Central memory CD4-positive, alpha-beta T cell (primary cell): ENCODE results near the gene GFOD2.

Experiments
- DNase-seq: peaks from one replicate; pipeline ENCODE4 v3.0.0; 2022

Gene GFOD2

DNA sequence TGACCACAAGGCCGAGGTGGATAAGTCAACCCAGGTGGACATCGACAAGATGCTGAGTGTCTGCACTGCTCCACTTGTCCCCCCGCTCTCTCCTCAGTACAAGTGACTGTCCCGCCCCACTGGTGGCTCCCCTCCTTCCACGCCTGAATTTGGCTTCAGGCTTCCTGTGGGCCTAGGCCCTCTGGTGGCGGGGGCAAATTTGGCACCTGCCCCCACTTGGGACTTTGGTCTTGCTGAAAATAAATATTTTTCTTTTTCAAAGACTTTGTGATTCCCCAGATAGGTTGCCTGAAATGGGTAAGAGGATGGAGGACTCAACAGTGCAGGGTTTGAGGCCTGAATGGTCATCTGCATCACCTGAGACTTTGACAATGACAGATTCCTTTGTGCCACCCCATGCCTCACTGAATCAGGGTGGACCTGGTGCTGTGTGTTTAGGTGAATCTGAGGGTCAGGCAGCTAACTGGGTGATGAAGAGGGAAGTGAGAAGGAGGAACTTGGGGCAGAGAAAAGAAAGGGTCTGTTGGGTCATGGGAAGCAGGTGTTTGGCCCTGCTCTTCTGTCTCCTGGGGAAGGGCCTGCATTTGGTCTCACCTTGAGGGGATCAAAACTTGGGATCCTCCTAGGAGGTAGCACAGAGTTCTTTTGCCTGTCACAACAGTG lies 50.5 kb downstream of the GFOD2 start:
- no peak for DNase-seq

- DNase-seq = peak; percentile 83
Measured at GRCh38 chr16:67667817-67668494, 51.2 kb downstream of the GFOD2 start.

DNA sequence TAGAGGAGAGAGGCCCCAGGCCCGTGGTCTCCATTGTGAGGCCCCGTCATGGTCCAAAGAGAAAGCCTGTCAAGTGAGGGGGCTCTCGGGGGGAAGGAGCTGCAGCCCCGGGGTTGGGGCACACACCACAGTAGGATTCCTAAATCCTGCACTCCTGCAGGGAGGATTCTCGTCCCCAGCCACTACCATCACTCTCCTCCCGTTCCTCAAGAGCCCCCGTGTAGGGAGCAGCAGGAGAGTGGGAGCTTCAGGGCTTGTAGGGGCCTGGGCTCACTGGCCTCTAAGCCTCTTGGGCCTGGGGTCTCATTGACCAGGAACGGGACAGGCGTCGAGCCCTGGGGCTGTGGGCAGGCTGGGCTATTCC lies 51.7 kb downstream of the GFOD2 start:
- no peak for DNase-seq

DNA sequence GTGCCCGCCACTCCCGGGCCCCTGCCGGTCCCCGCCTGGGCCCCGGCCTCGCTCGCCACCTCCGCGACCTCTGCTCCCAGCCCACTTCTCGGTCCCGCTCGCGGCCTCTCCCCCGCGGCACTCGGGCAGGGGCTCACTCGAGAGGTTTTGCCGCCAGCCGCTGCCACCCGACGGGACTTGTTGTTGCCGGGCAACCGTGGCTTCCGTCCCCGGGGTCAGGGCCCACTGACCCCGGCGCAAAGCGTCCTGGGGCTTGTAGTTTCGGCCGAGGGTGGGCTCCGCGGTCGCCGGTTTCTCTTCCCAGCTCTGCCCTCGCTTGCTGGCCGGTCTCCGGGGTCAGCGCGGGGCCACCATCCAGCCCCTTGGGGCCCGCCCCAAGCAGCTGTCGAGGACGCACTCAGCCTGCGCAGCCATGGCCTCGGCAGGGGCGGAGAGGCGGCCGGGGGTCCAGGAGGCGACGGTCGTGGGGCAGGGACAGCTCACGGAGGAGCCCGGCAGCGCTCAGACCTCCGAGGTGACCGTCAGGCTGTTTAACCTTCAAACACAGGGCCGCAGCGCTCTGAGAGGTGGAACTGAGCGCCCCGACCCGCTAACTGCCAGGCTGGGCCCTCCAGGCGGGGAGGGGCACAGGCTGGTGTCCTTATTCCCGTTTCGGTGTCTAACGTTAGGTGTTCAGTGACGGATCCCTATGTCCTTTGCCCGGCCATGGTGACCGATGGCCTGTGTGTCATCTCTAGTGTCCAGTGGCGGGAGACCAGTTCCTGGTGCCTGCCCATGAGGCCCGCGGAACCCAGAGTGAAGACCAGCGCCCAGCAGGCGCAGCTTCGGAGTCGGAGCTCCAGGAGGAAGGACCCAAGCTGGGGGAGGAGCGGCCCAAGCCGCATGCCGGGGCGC lies 52.3 kb downstream of the GFOD2 start, which contains the start of the genes C16orf86 and ENKD1:
C16orf86 (plus strand) TSS at position 256 of the 894 bp plus-strand sequence; CDS start at position 413, 157 bp downstream.
ENKD1 (minus strand) TSS at position 192 of the 894 bp plus-strand sequence. CDS start 308 bp downstream, outside the sequence.
- peak; percentile 78 for DNase-seq

- DNase-seq = no peak
Measured at GRCh38 chr16:67666032-67666551, 53.0 kb downstream of the GFOD2 start.

DNA sequence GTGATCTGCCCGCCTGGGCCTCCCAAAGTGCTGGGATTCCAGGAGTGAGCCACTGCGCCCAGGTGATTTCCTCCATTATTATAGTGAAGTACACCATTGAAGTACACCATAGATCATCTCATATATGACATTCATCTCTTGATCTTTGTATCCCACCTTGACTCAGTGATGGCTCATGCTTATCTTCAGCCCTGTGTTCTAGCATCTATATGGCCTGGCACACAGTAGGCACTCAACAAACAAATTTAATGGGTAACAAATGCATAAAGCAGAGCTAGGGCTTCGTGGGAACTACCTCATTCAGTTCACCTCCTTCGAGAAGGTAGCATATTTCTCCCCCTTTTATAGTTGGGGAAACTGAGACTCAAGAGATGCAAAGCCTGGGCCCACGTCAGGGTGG lies 53.5 kb downstream of the GFOD2 start:
- no peak for DNase-seq

- no peak for DNase-seq
Measured at GRCh38 chr16:67664871-67665270, 54.2 kb downstream of the GFOD2 start.

- DNase-seq = no peak
Measured at GRCh38 chr16:67664258-67664657, 54.9 kb downstream of the GFOD2 start.

DNA sequence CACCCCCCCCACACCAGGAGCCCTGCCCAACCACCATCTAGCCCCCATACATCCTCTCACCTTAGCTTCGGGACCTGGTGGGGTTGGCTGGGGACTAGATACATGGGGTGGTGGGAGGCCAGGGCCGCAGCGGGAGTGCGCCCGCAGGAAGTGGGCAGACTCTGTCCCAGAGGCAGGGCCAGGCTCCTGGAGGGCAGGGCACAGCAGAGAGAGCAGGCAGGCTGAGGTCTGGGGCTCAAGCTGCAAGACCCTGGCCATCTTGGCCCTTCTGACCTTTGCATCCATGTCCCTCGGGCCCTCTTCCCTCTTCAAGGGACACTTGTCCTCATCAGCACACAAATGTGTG lies 55.3 kb downstream of the GFOD2 start:
- no peak for DNase-seq

DNA sequence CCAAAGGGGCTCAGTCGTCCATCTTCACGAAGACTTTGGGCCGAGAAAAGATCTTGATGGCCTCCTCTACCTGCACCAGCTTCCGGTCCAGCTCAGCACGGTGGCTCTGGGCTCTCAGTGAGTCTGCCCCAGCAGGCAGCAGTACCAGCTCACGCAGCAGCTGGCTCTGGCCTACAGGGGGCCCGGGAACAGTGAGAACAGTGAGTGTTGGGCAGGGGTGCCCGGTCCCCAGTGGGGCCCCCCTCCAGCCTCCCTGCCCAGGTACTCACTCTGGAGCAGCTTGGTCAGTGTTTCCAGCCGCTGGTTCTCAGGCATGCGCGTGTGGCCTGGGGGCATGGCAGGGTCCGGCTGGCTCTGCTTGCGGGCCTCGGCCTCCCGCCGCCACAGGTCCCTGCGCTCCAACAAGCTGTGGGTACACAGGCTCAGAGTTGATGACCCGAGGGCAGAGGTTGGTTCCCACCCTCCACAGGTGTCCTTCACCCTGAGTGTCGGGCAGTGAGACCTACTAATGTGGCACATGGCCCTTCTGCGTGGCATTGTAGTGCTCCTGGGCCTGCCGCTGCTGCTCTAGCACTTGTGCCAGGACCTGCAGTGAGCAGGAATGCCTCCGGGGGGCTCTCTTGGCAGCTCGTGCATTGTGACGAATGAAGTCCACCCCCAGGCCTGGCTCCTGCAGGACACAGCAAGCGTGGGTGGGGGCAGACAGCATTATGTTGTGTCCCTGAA lies 55.8 kb downstream of the GFOD2 start:
- DNase-seq = no peak

- DNase-seq = no peak
Measured at GRCh38 chr16:67662653-67663010, 56.5 kb downstream of the GFOD2 start.

DNA sequence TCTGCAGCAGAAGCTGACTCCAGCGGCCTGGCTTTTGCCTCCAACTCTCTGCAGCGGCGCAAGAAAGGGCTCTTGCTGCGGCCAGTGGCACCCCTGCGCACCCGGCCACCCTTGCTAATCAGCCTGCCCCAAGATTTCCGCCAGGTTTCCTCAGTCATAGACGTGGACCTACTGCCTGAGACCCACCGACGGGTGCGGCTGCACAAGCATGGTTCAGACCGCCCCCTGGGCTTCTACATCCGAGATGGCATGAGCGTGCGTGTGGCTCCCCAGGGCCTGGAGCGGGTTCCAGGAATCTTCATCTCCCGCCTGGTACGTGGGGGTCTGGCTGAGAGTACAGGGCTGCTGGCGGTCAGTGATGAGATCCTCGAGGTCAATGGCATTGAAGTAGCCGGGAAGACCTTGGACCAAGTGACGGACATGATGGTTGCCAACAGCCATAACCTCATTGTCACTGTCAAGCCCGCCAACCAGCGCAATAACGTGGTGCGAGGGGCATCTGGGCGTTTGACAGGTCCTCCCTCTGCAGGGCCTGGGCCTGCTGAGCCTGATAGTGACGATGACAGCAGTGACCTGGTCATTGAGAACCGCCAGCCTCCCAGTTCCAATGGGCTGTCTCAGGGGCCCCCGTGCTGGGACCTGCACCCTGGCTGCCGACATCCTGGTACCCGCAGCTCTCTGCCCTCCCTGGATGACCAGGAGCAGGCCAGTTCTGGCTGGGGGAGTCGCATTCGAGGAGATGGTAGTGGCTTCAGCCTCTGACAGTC lies 57.0 kb downstream of the GFOD2 start:
- DNase-seq = no peak

DNA sequence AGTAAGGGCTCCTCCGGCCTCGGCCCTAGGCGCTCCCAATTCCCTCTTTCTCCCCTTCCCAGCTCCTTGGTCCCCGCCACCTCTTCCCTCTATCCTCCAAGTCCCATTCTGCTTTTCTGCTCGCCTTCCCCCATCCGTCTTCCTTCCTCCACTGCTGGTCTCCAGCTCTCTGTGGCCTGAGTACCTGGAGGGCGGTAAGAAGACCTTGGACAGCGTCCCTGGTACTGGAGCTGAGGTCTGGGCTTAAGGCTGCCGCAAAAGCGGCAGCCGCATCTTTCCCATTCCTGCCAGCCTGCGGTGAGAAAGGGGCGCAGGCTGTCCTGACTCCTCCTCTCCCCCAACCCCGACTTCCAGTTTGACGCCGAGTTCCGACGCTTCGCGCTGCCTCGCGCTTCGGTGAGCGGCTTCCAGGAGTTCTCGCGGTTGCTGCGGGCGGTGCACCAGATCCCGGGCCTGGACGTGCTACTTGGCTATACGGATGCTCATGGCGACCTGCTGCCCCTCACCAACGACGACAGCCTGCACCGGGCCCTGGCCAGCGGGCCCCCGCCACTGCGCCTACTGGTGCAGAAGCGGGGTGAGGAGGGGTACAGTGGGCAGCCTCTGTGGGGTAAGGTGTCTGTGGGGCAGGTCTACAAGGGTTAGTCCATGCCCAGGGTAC lies 57.9 kb downstream of the GFOD2 start:
- no peak for DNase-seq

GRCh38 chr16:67660564-67661028 lies 58.5 kb downstream of the GFOD2 start, which contains the start of gene PARD6A:
PARD6A (plus strand) TSS chr16:67660960; CDS start chr16:67661039, 79 bp downstream.
- DNase-seq = peak; percentile 96

GRCh38 chr16:67659675-67660563 lies 59.2 kb downstream of the GFOD2 start, which contains the start of gene ACD:
ACD (minus strand) TSS chr16:67660260; CDS start chr16:67660220, 40 bp downstream.
- peak; percentile 93 for DNase-seq

- no peak for DNase-seq
Measured at GRCh38 chr16:67658849-67659674, 60.1 kb downstream of the GFOD2 start.

GRCh38 chr16:67657751-67658518 lies 61.2 kb downstream of the GFOD2 start:
- DNase-seq = no peak

GRCh38 chr16:67657017-67657608 lies 62.0 kb downstream of the GFOD2 start:
- DNase-seq = no peak
